ENCODE results near the gene DLGAP1.

DNA sequence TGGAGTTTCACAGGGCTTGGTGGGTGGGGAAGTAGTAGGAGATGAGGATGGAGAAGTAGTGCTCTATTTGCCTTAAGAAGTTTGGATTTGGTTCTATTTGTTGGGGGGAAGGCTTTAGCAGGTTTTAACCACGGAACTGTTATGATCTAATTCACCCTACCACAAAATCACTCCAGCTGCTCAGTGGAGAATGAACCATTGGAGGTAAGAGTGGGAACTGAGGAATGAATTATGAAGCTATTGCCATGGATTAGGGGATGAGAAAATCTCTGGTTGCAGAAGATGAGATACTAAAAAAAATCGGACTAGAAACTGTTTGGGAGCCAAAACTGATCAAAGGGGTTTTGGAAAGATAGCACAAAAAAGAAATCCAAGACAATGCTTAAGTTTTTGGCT, 488.9 kb downstream of the DLGAP1 start:
- TF ChIP-seq, protein P1, sequence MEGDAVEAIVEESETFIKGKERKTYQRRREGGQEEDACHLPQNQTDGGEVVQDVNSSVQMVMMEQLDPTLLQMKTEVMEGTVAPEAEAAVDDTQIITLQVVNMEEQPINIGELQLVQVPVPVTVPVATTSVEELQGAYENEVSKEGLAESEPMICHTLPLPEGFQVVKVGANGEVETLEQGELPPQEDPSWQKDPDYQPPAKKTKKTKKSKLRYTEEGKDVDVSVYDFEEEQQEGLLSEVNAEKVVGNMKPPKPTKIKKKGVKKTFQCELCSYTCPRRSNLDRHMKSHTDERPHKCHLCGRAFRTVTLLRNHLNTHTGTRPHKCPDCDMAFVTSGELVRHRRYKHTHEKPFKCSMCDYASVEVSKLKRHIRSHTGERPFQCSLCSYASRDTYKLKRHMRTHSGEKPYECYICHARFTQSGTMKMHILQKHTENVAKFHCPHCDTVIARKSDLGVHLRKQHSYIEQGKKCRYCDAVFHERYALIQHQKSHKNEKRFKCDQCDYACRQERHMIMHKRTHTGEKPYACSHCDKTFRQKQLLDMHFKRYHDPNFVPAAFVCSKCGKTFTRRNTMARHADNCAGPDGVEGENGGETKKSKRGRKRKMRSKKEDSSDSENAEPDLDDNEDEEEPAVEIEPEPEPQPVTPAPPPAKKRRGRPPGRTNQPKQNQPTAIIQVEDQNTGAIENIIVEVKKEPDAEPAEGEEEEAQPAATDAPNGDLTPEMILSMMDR (IDR thresholded peaks at IDR 0.05; ENCODE audit: poor library complexity, severe bottlenecking), result no peak
- TF ChIP-seq, protein P2, sequence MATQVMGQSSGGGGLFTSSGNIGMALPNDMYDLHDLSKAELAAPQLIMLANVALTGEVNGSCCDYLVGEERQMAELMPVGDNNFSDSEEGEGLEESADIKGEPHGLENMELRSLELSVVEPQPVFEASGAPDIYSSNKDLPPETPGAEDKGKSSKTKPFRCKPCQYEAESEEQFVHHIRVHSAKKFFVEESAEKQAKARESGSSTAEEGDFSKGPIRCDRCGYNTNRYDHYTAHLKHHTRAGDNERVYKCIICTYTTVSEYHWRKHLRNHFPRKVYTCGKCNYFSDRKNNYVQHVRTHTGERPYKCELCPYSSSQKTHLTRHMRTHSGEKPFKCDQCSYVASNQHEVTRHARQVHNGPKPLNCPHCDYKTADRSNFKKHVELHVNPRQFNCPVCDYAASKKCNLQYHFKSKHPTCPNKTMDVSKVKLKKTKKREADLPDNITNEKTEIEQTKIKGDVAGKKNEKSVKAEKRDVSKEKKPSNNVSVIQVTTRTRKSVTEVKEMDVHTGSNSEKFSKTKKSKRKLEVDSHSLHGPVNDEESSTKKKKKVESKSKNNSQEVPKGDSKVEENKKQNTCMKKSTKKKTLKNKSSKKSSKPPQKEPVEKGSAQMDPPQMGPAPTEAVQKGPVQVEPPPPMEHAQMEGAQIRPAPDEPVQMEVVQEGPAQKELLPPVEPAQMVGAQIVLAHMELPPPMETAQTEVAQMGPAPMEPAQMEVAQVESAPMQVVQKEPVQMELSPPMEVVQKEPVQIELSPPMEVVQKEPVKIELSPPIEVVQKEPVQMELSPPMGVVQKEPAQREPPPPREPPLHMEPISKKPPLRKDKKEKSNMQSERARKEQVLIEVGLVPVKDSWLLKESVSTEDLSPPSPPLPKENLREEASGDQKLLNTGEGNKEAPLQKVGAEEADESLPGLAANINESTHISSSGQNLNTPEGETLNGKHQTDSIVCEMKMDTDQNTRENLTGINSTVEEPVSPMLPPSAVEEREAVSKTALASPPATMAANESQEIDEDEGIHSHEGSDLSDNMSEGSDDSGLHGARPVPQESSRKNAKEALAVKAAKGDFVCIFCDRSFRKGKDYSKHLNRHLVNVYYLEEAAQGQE (IDR thresholded peaks at IDR 0.05; ENCODE audit: borderline replicate concordance), result no peak
- no peak for TF ChIP-seq EP300 (conservative IDR thresholded peaks at IDR 0.05; ENCODE audit: poor library complexity, severe bottlenecking)
- no peak for TF ChIP-seq EZH2 (IDR thresholded peaks at IDR 0.05; ENCODE audit: borderline replicate concordance, insufficient read depth, low read length, poor library complexity, severe bottlenecking)
- no peak for TF ChIP-seq TAF1 (IDR thresholded peaks at IDR 0.05; ENCODE audit: low read depth)
- TF ChIP-seq MXI1 (conservative IDR thresholded peaks at IDR 0.05; ENCODE audit: poor library complexity, severe bottlenecking), result no peak

All from neural cell (in vitro differentiated cells).